H1 (cell line): Measurements from ENCODE around the gene CEP44.

Source experiments
- GABPA ChIP-seq: IDR thresholded peaks from 2 replicates; pipeline ENCODE4 v1.6.1; 2011; ENCODE audit warnings: mild to moderate bottlenecking, low read length, moderate library complexity, borderline replicate concordance; ENCODE audit not compliant: insufficient read depth
- POLR2AphosphoS5 ChIP-seq: IDR thresholded peaks from 2 replicates; pipeline ENCODE4 v1.6.1; 2011; ENCODE audit warnings: low read depth, low read length
- SIN3A ChIP-seq, 2 experiments: IDR thresholded peaks in 1 of 2; conservative IDR thresholded peaks in 1 of 2; 2 replicates each; pipeline ENCODE4 v1.6.1; 2011 to 2012; ENCODE audit warnings: low read length in 2 of 2, improper control_type of control experiment in 1 of 2, low read depth in 1 of 2, mild to moderate bottlenecking in 1 of 2
- SRF ChIP-seq: IDR thresholded peaks from 2 replicates; pipeline ENCODE4 v1.6.1; 2011; ENCODE audit warnings: mild to moderate bottlenecking, low read depth, low read length, moderate library complexity

DNA sequence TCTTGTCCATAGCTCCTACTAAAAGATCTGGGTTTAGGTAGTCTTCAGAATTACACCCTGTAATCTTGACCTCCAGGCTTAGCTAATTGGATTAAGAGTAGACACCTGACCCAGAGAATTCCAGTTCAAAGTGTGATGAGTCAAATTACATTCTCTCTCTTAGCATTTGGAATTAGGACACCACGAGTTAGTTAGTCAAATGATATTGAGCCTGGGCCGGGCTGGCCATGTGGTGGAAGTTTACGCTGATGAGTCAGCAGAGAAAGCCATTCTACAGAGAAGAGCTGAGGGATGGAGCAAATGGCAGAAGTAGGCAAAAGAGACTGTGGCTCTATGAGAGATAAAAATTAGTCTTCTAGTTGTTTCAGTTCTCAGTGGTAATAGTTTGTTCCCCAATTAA, 31.1 kb downstream of the CEP44 start:
- TF ChIP-seq POLR2AphosphoS5 (no peak), SRF (no peak), GABPA (no peak), SIN3A (conservative IDR thresholded peaks at IDR 0.05 in 1 of 2, IDR thresholded peaks at IDR 0.05 in 1 of 2; ENCODE audit: low read depth in 1 of 2, low read length in 2 of 2) (no peak)
